ENCODE measurements around the gene ZNF680. TPM values are rescaled to one million over a fixed set of nuclear protein-coding genes. Genes with fewer than 3 reads are reported as not detected.

The ZNF680 gene
- 7.8 and 8.2 TPM in 2 replicates for total RNA-seq (2014; rRNA removed; shearing (Covaris generic))

GRCh38 chr7:64562626-64563278 is at the start of gene ZNF680:
ZNF680 (minus strand) TSS chr7:64563071; CDS start chr7:64562954, 117 bp downstream.

Other genes with a start within 250 kb of the ZNF680 start
- 10.5 and 15.5 TPM in 2 replicates for gene ZNF736, start 249.1 kb downstream of the ZNF680 start, total RNA-seq (2014; rRNA removed; shearing (Covaris generic))
- 4.1 and 5.1 TPM in 2 replicates for gene ZNF107, start 103.1 kb upstream of the ZNF680 start, total RNA-seq (2014; rRNA removed; shearing (Covaris generic))
- 5.0 and 9.0 TPM in 2 replicates for gene ZNF138, start 231.4 kb upstream of the ZNF680 start, total RNA-seq (2014; rRNA removed; shearing (Covaris generic))

Measured in A375 (cell line).